Measurements from ENCODE around the gene FRMPD2. TPM values are rescaled to one million over a fixed set of nuclear protein-coding genes. Genes with fewer than 3 reads are reported as not detected.

FRMPD2 gene
- total RNA-seq, 1 donor, result not detected

- H3K4me3 ChIP-seq (ENCODE audit: low read length), result no peak overlapping the region
- H3K27me3 ChIP-seq (ENCODE audit: insufficient read depth, low read length), result no peaks in the 10 kb centered on the region
- H3K9me3 ChIP-seq (ENCODE audit: low read depth, low read length), result no peaks in the 10 kb centered on the region
- no peaks in the 10 kb centered on the region for H3K4me1 ChIP-seq (ENCODE audit: insufficient read depth, low read length)
Observed at GRCh38 chr10:48299692-48300091, 25.2 kb upstream of the FRMPD2 start.

- Histone ChIP-seq H3K4me3 (ENCODE audit: low read length) (no peak overlapping the region), H3K9me3 (ENCODE audit: low read depth, low read length) (no peaks in the 10 kb centered on the region), H3K4me1 (ENCODE audit: insufficient read depth, low read length) (no peaks in the 10 kb centered on the region), H3K27me3 (ENCODE audit: insufficient read depth, low read length) (no peaks in the 10 kb centered on the region)
Observed at GRCh38 chr10:48299066-48299465, 24.6 kb upstream of the FRMPD2 start.

DNA sequence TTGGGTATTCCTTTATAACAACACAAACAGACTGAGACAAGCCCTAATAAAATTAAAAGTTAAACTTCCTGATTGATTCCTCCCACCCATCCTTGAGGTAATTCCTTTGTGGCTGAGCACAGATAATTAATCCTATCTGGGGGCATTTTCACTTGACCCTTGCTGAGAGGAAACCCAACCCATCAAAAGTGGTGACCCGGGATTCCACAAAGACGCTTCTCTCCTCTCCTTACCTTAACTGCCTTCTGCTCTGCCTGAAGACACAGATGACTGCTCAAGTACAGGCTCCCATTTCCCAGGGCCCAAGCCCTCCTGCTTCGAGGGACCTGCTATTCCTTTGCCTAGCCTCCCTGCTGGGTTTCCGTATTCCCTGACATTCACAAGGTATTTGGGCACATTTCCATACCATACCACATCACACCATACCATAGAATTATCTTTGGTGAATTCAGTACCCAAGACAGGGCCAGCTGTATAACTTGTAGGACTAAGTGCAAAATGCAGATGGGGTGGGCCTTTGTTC lies 22.1 kb upstream of the FRMPD2 start:
- Histone ChIP-seq H3K27me3 (ENCODE audit: insufficient read depth, low read length) (no peaks in the 10 kb centered on the region), H3K4me3 (ENCODE audit: low read length) (no peak overlapping the region), H3K9me3 (ENCODE audit: low read depth, low read length) (no peaks in the 10 kb centered on the region), H3K4me1 (ENCODE audit: insufficient read depth, low read length) (no peaks in the 10 kb centered on the region)

GRCh38 chr10:48294431-48294830 lies 19.9 kb upstream of the FRMPD2 start:
- Histone ChIP-seq H3K4me3 (ENCODE audit: low read length) (no peak overlapping the region), H3K27me3 (ENCODE audit: insufficient read depth, low read length) (no peaks in the 10 kb centered on the region)

DNA sequence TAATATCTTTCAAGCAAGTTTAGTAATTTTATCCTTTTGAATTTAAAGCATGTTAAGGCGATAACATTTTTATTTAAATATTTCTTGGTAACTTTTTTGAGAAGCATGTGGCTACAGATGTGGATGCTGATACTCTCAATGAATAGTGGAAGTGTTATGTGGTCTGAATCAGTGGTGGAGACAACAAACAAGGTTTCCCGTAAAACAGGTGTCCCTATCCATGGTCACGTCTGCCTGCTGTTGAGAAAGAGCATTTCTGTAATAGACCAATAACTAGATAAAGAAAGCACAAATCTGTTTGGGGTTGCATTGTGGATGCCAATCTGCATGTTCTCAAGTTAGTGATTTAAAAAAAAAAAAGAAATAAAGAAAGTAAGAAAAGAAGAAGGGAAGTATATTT lies 18.1 kb upstream of the FRMPD2 start:
- no peaks in the 10 kb centered on the region for H3K27me3 ChIP-seq (ENCODE audit: insufficient read depth, low read length)
- peaks cover 6% of the 10 kb centered on the region for H3K4me1 ChIP-seq (ENCODE audit: insufficient read depth, low read length)
- no peak overlapping the region for H3K4me3 ChIP-seq (ENCODE audit: low read length)
- no peaks in the 10 kb centered on the region for H3K9me3 ChIP-seq (ENCODE audit: low read depth, low read length)

More at GRCh38 chr10:48294431-48294830, 19.9 kb upstream of the FRMPD2 start:
- Histone ChIP-seq H3K4me1 (ENCODE audit: insufficient read depth, low read length) (peaks cover 6% of the 10 kb centered on the region), H3K9me3 (ENCODE audit: low read depth, low read length) (no peaks in the 10 kb centered on the region)

GRCh38 chr10:48291190-48291589 lies 16.7 kb upstream of the FRMPD2 start:
- peaks cover 6% of the 10 kb centered on the region for H3K4me1 ChIP-seq (ENCODE audit: insufficient read depth, low read length)
- H3K9me3 ChIP-seq (ENCODE audit: low read depth, low read length), result no peaks in the 10 kb centered on the region
- no peaks in the 10 kb centered on the region for H3K27me3 ChIP-seq (ENCODE audit: insufficient read depth, low read length)
- no peak overlapping the region for H3K4me3 ChIP-seq (ENCODE audit: low read length)

DNA sequence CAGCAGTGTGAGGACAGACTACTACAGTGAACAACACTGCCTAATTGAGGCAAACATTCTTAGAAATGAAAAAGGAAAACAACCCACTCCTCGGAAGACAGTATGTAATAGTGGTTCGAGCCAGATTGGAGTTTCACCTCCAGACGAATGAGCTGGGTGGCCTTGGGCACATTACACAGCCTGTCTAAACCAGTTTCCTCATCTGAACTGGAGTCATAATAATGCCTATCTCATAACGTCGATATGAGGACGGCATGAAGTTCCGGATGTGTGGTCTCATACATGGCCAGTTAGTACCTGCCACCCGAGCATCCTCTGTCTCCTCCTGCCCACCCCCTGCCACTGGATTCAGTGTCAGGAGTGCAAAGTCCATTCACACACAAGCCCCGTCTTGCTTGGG lies 15.8 kb upstream of the FRMPD2 start:
- Histone ChIP-seq H3K4me3 (ENCODE audit: low read length) (no peak overlapping the region), H3K27me3 (ENCODE audit: insufficient read depth, low read length) (no peaks in the 10 kb centered on the region), H3K9me3 (ENCODE audit: low read depth, low read length) (no peaks in the 10 kb centered on the region), H3K4me1 (ENCODE audit: insufficient read depth, low read length) (peaks cover 6% of the 10 kb centered on the region)

DNA sequence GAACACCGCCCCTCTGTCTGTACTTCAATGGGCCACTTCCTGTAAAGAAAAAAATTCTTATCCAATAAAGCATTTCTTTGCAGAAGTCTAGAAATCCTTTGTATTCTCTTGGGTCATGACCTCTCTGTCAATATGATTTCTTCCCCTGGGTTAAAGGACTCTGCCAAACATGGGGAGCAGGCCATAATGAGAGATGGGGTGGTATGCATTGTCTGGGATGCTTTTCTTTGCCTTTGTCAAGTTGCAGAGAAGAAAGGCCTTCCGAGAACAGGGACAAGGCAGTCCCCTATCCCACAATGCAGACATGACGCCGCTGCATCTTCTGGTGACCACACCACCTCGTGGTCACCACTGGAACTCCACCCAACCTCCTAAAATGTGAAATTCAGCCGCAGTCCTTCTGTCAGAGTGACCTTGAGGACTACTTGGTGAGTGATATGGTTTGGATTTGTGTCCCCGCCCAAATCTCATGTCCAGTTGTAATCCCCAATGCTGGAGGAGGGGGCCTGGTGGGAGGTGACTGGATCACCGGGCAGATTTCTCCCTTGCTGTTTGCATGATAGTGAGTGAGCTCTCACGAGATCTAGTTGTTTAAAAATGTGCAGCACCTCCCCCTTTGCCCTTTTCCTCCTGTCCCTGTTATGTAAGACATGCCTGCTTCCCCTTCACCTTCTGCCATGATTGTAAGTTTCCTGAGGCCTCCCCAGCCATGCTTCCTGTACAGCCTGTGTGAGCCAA lies 15.2 kb upstream of the FRMPD2 start:
- Histone ChIP-seq H3K4me3 (ENCODE audit: low read length) (no peak overlapping the region), H3K4me1 (ENCODE audit: insufficient read depth, low read length) (peaks cover 6% of the 10 kb centered on the region), H3K9me3 (ENCODE audit: low read depth, low read length) (no peaks in the 10 kb centered on the region), H3K27me3 (ENCODE audit: insufficient read depth, low read length) (no peaks in the 10 kb centered on the region)

GRCh38 chr10:48288661-48289060 lies 14.2 kb upstream of the FRMPD2 start:
- H3K4me1 ChIP-seq (ENCODE audit: insufficient read depth, low read length), result peaks cover 6% of the 10 kb centered on the region
- no peak overlapping the region for H3K4me3 ChIP-seq (ENCODE audit: low read length)
- no peaks in the 10 kb centered on the region for H3K9me3 ChIP-seq (ENCODE audit: low read depth, low read length)
- no peaks in the 10 kb centered on the region for H3K27me3 ChIP-seq (ENCODE audit: insufficient read depth, low read length)

DNA sequence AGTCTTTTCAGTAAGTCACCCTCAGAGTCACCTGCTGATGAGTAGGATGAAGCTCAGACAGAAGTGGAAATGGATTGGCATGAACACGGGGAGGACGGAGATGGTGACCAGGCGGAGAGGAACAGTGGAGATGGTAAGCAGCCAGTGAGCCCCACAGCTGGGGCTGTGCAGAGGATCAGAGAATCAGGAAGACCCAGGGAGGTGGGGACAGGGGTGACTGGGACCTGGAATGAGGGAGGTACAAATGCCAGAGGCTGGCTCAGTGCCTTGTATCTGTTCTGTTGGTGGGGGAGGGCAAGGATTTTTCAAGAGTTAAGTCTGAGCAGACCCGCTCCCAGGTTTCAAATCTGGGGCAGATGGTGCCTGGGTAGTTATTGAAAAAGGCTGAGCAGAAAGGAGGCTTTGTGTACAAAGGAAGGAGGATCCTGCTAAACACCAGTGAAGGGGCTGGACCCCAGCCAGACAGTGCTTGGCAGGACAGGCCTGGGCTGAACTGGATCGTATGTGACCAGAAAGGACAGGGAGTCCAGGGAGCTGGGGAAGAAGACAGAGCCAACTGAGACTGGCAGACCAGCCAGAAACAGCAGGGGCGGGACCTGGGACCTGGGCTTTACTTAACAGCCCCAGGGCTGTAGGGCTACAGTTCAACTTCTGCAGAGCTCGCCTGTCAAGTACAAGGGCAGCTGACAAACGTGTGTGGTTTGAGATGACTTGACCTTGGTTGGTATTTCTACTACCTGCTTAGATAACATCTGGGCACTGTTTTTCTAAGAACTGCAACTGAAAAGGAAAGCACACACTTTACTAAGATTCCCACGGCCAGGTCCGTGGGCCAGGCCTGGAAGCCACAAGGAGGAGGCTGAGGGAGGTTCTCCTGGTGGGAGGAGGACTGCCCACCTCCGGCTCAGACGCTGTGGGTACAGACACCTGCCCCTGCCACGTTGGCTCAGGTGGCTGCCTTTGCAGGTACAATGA lies 13.2 kb upstream of the FRMPD2 start:
- no peaks in the 10 kb centered on the region for H3K9me3 ChIP-seq (ENCODE audit: low read depth, low read length)
- peaks cover 6% of the 10 kb centered on the region for H3K4me1 ChIP-seq (ENCODE audit: insufficient read depth, low read length)
- H3K27me3 ChIP-seq (ENCODE audit: insufficient read depth, low read length), result no peaks in the 10 kb centered on the region
- H3K4me3 ChIP-seq (ENCODE audit: low read length), result no peak overlapping the region

DNA sequence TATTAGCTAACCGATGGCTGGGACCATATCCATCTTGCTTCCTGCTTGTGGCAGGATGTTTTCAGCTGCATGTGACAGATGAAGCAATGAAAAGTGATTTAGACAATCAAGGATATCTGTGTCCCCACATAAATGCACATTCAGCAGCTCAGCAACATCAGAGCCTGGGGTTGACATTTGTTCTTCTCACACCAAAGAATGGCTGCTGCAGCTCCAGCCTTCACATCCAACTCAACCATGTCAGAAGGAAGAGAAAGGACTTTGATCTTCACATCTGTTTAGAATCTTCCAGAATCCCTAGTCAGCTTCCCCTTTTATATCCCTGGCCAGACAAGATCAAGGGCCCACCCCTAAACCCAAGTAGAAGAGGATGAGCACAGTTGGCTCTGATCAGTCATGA lies 11.9 kb upstream of the FRMPD2 start:
- H3K27me3 ChIP-seq (ENCODE audit: insufficient read depth, low read length), result no peaks in the 10 kb centered on the region
- H3K4me1 ChIP-seq (ENCODE audit: insufficient read depth, low read length), result peaks cover 6% of the 10 kb centered on the region
- H3K4me3 ChIP-seq (ENCODE audit: low read length), result no peak overlapping the region
- no peaks in the 10 kb centered on the region for H3K9me3 ChIP-seq (ENCODE audit: low read depth, low read length)

DNA sequence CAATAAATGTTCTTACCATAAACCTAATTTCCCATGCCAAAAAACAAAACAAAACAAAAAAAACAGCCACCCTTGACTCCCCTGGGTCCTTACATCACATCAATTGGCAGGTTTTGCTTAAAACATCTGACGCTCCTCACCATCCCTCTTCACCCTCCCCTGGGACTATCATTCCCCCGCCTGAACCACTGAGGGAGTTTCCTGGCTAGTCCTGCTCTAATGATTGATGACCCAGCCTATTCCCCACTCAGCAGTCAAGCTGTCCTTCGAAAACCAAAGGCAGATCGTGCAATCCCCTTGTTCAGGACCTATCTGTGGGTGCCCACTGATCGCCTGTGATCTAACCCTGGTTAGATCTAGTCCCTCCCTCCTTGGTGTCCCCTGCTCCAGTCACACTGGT lies 11.2 kb upstream of the FRMPD2 start:
- Histone ChIP-seq H3K9me3 (ENCODE audit: low read depth, low read length) (no peaks in the 10 kb centered on the region), H3K27me3 (ENCODE audit: insufficient read depth, low read length) (no peaks in the 10 kb centered on the region), H3K4me1 (ENCODE audit: insufficient read depth, low read length) (peaks cover 6% of the 10 kb centered on the region), H3K4me3 (ENCODE audit: low read length) (no peak overlapping the region)

- H3K9me3 ChIP-seq (ENCODE audit: low read depth, low read length), result no peaks in the 10 kb centered on the region
- H3K4me1 ChIP-seq (ENCODE audit: insufficient read depth, low read length), result peaks cover 4% of the 10 kb centered on the region
- H3K27me3 ChIP-seq (ENCODE audit: insufficient read depth, low read length), result no peaks in the 10 kb centered on the region
- H3K4me3 ChIP-seq (ENCODE audit: low read length), result no peak overlapping the region
Observed at GRCh38 chr10:48284811-48285210, 10.3 kb upstream of the FRMPD2 start.

DNA sequence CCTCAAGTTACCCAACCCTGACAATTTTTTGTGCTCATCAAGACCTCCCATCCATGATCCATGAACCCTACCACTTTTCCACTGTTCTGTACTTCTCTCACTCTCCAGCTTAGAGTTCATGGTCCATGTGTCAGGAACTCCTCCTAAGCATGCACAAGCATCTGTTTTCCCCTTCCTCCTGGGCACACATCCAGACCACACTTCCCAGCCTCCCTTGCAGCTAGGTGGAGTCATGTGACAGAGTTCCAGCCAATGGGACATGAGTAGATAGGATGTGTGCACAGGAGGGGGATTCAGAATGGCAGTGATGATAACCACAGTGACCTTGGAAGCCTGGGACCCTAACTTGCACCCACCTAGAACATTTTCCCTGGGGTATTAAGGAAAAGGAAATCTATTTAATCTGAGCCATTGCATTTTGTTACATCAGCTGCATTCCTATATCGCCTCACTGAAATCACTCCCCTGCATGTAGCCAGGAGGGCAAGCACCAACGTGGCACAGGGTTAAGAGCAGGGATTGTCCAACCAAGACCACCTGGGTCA lies 9.6 kb upstream of the FRMPD2 start:
- H3K27me3 ChIP-seq (ENCODE audit: insufficient read depth, low read length), result no peaks in the 10 kb centered on the region
- no peaks in the 10 kb centered on the region for H3K9me3 ChIP-seq (ENCODE audit: low read depth, low read length)
- no peak overlapping the region for H3K4me3 ChIP-seq (ENCODE audit: low read length)
- no peaks in the 10 kb centered on the region for H3K4me1 ChIP-seq (ENCODE audit: insufficient read depth, low read length)

DNA sequence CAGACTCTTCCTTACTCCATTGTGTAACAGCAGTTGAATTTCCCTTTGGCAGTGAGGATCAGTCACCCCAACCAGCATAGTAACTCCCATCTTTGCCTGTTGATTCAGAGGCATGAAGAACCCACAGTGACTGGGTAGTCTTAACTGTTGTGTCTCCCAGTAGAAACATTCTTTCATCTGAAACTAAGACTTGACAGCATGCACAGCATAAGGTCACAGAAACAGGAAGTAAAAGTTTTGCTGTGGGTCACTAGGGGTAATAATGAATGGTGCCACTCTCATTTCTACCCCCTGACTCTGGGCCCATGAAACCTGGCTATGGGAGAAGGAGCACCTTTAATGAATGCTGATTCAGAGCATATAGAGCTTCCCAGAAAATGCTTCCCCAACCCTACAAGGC lies 8.3 kb upstream of the FRMPD2 start:
- no peaks in the 10 kb centered on the region for H3K9me3 ChIP-seq (ENCODE audit: low read depth, low read length)
- no peak overlapping the region for H3K4me3 ChIP-seq (ENCODE audit: low read length)
- no peaks in the 10 kb centered on the region for H3K4me1 ChIP-seq (ENCODE audit: insufficient read depth, low read length)
- no peaks in the 10 kb centered on the region for H3K27me3 ChIP-seq (ENCODE audit: insufficient read depth, low read length)

Data from mononuclear cell (primary cell).